Astrocyte of the spinal cord (primary cell): ENCODE results near the gene RNPEPL1.
"Not testable (repeated sequence)": the region's sequence is repeated elsewhere in the genome, so short reads cannot be mapped to it uniquely, and the experiment has no call there.

Experiments used
- DNase-seq: peaks from one replicate; pipeline ENCODE4 v3.0.0; 2011; ENCODE audit warnings: low read depth, low spot score
- H3K4me3 ChIP-seq: 2 replicates; pipeline ENCODE4 v1.5.1; 2011; ENCODE audit warnings: low read depth, mild to moderate bottlenecking, low read length, moderate library complexity
- CTCF ChIP-seq: IDR thresholded peaks from 2 replicates; pipeline ENCODE4 v1.5.1; 2012; ENCODE audit warnings: low read depth, mild to moderate bottlenecking, low read length, inconsistent platforms
- in situ Hi-C: cut with HindIII; loops from 2 replicates; pipeline ENCODE4 v1.10.0; 2017; ENCODE audit warnings: low sequenced_read_pairs

Gene RNPEPL1

GRCh38 chr2:240560480-240561324 is 7.6 kb upstream of the RNPEPL1 start:
- peak; percentile 99 for DNase-seq
- TF ChIP-seq CTCF, result peak; percentile 24
- in situ Hi-C loops, result no loop called here
- peak overlapping the region; percentile 60 for H3K4me3 ChIP-seq

DNA sequence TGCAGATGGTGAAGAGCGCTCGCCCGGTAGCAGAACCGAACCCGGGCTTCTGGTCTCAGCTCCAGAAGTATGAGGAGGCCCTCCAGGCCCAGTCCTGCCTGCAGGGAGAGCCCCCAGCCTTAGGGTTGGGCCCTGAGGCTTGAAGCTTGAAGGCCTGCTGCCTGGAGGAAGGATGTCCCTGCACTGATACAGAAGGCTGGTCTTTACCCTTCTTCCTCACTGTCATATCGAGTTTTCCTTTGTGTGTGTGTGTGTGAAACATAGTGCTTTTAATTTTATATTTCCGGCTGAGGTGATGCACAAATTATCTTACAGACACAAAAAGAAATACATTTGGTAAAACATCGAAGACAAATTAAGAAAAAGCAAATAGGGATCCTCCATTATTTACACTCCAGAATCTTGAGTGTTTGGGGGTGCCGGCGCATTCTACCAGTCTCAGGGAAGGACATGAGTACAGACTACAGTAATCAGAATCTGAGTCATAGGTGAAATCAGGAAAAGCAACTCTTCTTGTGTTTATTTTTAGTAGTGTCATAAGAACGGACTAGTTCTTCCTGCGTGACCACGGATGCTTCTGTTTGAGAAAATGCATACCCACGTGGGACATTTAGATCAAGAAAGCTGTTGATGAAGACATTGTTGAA is 6.8 kb upstream of the RNPEPL1 start:
- in situ Hi-C loops, result no loop called here
- DNase-seq, result peak; percentile 61
- peak overlapping the region; percentile 45 for H3K4me3 ChIP-seq
- no peak for TF ChIP-seq CTCF

- H3K4me3 ChIP-seq, in situ Hi-C loops, DNase-seq: not testable (repeated sequence)
Observed at GRCh38 chr2:240563231-240563630, 5.1 kb upstream of the RNPEPL1 start.

DNA sequence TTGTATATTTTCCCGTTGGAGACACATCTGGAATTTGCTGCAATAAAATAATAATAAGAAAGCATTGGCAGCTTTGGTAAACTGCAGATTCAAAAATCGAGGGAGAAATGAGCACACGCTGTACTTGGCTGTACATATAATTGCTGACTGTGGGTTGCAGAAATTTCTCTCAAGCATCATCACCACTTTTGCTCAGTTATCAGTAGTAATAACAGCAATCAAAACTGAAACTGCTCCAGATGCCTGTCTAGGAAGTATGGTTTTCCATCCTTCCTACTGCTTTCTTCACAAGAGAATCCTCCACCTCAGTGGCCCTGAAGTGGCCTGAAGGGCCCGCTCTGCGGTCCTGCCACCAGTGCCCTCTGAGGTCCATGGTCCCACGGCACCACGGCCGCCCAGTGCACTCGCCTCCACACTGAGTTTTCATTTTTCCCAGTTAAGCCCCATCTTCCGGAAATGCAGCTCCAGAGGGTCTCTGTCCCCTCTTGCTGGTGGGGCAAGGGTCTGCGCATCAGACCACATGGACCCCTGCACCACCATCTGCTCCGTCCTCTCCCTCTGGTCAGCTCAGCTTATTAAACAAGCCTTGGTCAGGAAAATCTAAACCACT is 4.2 kb upstream of the RNPEPL1 start:
- no peak for TF ChIP-seq CTCF
- no peak for DNase-seq
- H3K4me3 ChIP-seq, result no peak overlapping the region
- in situ Hi-C loops, result no loop called here

DNA sequence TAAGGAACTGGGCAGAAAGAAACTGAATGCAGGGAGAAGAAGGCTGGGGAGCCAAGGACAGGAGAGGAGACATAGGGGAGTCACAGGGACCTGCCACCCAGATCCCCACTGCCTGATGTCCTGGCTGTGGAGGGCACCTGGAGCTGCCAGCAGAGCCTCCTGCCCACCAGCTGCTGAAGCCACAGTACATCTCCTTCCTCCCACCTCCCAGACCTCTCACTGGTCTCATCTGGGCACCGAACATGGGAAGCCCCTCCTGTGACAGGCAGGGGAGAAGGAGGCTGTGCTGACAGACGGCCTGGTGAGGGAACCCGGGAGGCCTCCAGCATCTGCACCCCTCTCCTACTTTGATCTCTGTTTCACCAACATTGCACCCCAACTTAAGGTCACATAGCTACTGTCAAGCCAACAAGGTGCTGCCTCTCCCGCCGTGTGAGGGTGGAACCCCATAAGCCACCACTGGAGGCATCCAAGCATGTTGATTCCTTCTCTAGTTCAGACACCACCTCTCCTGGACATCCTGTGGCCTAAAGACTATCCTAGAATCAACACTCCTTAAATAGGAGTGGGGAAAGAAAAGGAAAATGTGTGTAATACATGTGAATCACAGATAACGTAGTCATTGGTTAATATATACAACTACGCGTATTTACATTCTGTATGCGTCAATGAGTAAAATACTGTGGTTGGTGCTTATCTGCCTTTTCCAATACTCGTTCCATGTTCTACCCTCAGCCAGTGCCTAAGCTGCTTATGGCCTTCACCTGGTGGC is 3.5 kb upstream of the RNPEPL1 start:
- H3K4me3 ChIP-seq, result no peak overlapping the region
- DNase-seq, result no peak
- TF ChIP-seq CTCF, result no peak
- in situ Hi-C loops, result no loop called here

- no peak for DNase-seq
Observed at GRCh38 chr2:240565333-240566202, 2.7 kb upstream of the RNPEPL1 start.

More at GRCh38 chr2:240565333-240566202, 2.7 kb upstream of the RNPEPL1 start:
- H3K4me3 ChIP-seq, result no peak overlapping the region
- TF ChIP-seq CTCF, result no peak
- in situ Hi-C loops, result no loop called here
